GM12878 (cell line): Measurements from ENCODE around the gene B4GALT3. TPM values are rescaled to one million over a fixed set of nuclear protein-coding genes. Genes with fewer than 3 reads are reported as not detected.

ENCODE experiments used
- ATAC-seq: fragments of 200-7000 bp; cut with Tn5 transposase; 3 replicates; pipeline ENCODE4 v1.9.1; 2020; ENCODE audit warnings: mild to moderate bottlenecking, moderate library complexity
- BruUV-seq: library from RNA; stranded (reverse); fragments of 400-500 nt; replicated peaks from 2 replicates; lab custom pipeline; 2021; lab: Mats Ljungman, UMichigan
- CTCF ChIA-PET: fragments of 300-600 bp; sonication (Branson Sonifier 250); formaldehyde crosslinking; extraction: SDS; loops from one replicate; lab custom pipeline; 2021; ENCODE audit warnings: inconsistent platforms; lab: Yijun Ruan, JAX
- POLR2A ChIA-PET: fragments of 350-600 bp; formaldehyde crosslinking; extraction: SDS; loops from one replicate; lab custom pipeline; 2021; ENCODE audit warnings: inconsistent platforms; lab: Charles Lee
- RAD21 ChIA-PET: fragments of 300-600 bp; sonication (Branson Sonifier 250); formaldehyde crosslinking; loops from one replicate; lab custom pipeline; 2023; ENCODE audit warnings: antibody characterized with exemption; ENCODE audit not compliant: unreplicated experiment; lab: Charles Lee
- SMC1A ChIA-PET: fragments of 300-600 bp; sonication (Branson Sonifier 250); formaldehyde crosslinking; loops from one replicate; lab custom pipeline; 2023; ENCODE audit not compliant: unreplicated experiment, uncharacterized antibody; lab: Charles Lee
- DNase-seq: peaks from one replicate; pipeline ENCODE4 v3.0.0-alpha.2; 2011; ENCODE audit warnings: low read depth, low spot score
- FAIRE-seq: peaks from 3 replicates; lab custom pipeline; 2011; peaks lifted over from hg19 to GRCh38; lab: Jason Lieb, UNC
- H2AFZ ChIP-seq: 2 replicates; pipeline ENCODE4 v1.6.0; 2011; ENCODE audit warnings: low read depth, low read length, control low read depth; ENCODE audit not compliant: control insufficient read depth
- H3K27ac ChIP-seq: 2 replicates; pipeline ENCODE4 v1.5.1; 2011; ENCODE audit warnings: control low read depth; ENCODE audit not compliant: control insufficient read depth, insufficient read depth
- H3K27me3 ChIP-seq, 2 experiments: replicated peaks in 1 of 2; 2 replicates each; pipeline versions ENCODE4 v1.6.0 to v1.6.1; 2011; ENCODE audit warnings: low read length in 1 of 2; ENCODE audit not compliant: control insufficient read depth in 2 of 2, insufficient read depth in 2 of 2
- H3K36me3 ChIP-seq, 2 experiments: 2 replicates each; pipeline ENCODE4 v1.5.1; 2011; ENCODE audit warnings: low read length in 1 of 2; ENCODE audit not compliant: control insufficient read depth in 2 of 2, insufficient read depth in 2 of 2
- H3K4me1 ChIP-seq: 2 replicates; pipeline ENCODE4 v1.6.1; 2011; ENCODE audit warnings: mild to moderate bottlenecking, low read length, moderate library complexity, mixed read lengths; ENCODE audit not compliant: control insufficient read depth, insufficient read depth
- H3K4me2 ChIP-seq: 2 replicates; pipeline ENCODE4 v1.6.0; 2011; ENCODE audit warnings: control low read depth; ENCODE audit not compliant: control insufficient read depth, insufficient read depth
- H3K4me3 ChIP-seq: fragments of 200-600 bp; sonication (generic); 2 replicates; pipeline ENCODE4 v1.5.1; 2016
- H3K79me2 ChIP-seq: 2 replicates; pipeline ENCODE4 v1.6.0; 2011; ENCODE audit warnings: low read length; ENCODE audit not compliant: control insufficient read depth, insufficient read depth
- H3K9ac ChIP-seq: 2 replicates; pipeline ENCODE4 v1.8.0; 2011; ENCODE audit warnings: low read length, control low read depth, mixed read lengths; ENCODE audit not compliant: control insufficient read depth, insufficient read depth
- H3K9me3 ChIP-seq: replicated peaks from 3 replicates; pipeline ENCODE4 v1.5.1; 2011; ENCODE audit warnings: mild to moderate bottlenecking, low read length; ENCODE audit not compliant: control insufficient read depth, insufficient read depth
- H4K20me1 ChIP-seq: 2 replicates; pipeline ENCODE4 v1.6.0; 2011; ENCODE audit not compliant: control insufficient read depth, insufficient read depth
- BHLHE40 ChIP-seq, 2 experiments: fragments of 450-650 bp in 1 of 2; IDR thresholded peaks; 2 replicates each; pipeline ENCODE4 v1.6.1; 2011 to 2017; ENCODE audit warnings: low read depth in 2 of 2, borderline replicate concordance in 1 of 2, improper control_type of control experiment in 1 of 2, low read length in 1 of 2, mild to moderate bottlenecking in 1 of 2
- IRF5 ChIP-seq: fragments of 450-650 bp; IDR thresholded peaks from 2 replicates; pipeline ENCODE4 v1.6.1; 2017; ENCODE audit warnings: borderline replicate concordance
- KAT2A ChIP-seq: conservative IDR thresholded peaks from 2 replicates; pipeline ENCODE4 v1.6.1; 2011; ENCODE audit warnings: low read depth, low read length; ENCODE audit not compliant: control insufficient read depth
- LARP7 ChIP-seq: fragments of 450-650 bp; IDR thresholded peaks from 2 replicates; pipeline ENCODE4 v1.6.1; 2017; ENCODE audit warnings: mild to moderate bottlenecking
- PAX5 ChIP-seq: IDR thresholded peaks from 2 replicates; pipeline ENCODE4 v1.6.1; 2011; ENCODE audit warnings: low read depth, low read length, borderline replicate concordance
- POLR2A ChIP-seq: IDR thresholded peaks from 2 replicates; pipeline ENCODE4 v1.6.1; 2011; ENCODE audit warnings: low read depth, mild to moderate bottlenecking, low read length
- SIX5 ChIP-seq: IDR thresholded peaks from 2 replicates; pipeline ENCODE4 v1.6.1; 2011; ENCODE audit warnings: mild to moderate bottlenecking, low read depth, low read length, moderate library complexity; ENCODE audit not compliant: severe bottlenecking
- ZNF207 ChIP-seq: fragments of 450-650 bp; IDR thresholded peaks from 2 replicates; pipeline ENCODE4 v1.6.1; 2014; ENCODE audit warnings: antibody characterized with exemption, mild to moderate bottlenecking, borderline replicate concordance
- WGBS: methylation state at CpG from one replicate; pipeline ENCODE4 v1.1.6; 2016; ENCODE audit warnings: low lambda C conversion rate; ENCODE audit not compliant: insufficient replicate concordance, insufficient coverage; ENCODE audit errors: missing lambda C conversion rate; 5-methylcytosine and 5-hydroxymethylcytosine counted together
- in situ Hi-C: fragments of 300-500 bp; cut with MboI; formaldehyde crosslinking; loops from 9 replicates; pipeline ENCODE4 v1.14.3; 2018; ENCODE audit warnings: mixed read lengths
- intact Hi-C: fragments of 100-400 bp; cut with micrococcal nuclease; formaldehyde crosslinking; loops from one replicate; pipeline ENCODE4 v1.14.2; 2022; ENCODE audit not compliant: unreplicated experiment
- polyA plus RNA-seq, 11 experiments: library from polyadenylated mRNA; depleted of rRNA in 4 of 11; unstranded in 6 of 11; stranded (reverse) in 5 of 11; fragments of >200 nt; fragmentation: Nextera tagmentation in 4 of 11; fragmentation: Illumina TruSeq in 1 of 11; extraction: Ambion mirVana in 4 of 11; extraction: Trizol in 1 of 11; gene quantifications; 1 replicate in 1 of 11; 2 replicates in 10 of 11; pipeline versions ENCODE4 v1.2.1 to v1.2.3, GENCODE V29; 2011 to 2016; ENCODE audit warnings: inconsistent platforms in 2 of 11, missing spikeins in 2 of 11, low read depth in 1 of 11
- total RNA-seq, 4 experiments: library from RNA; depleted of rRNA in 3 of 4; stranded (reverse); fragments of >200 nt in 3 of 4; fragmentation: Illumina TruSeq in 1 of 4; extraction: Trizol in 1 of 4; gene quantifications; 2 replicates each; pipeline versions ENCODE4 v1.2.1 to v1.2.3, GENCODE V29; 2013 to 2021
- TF ChIP-seq, protein P1 (sequence below): fragments of 450-650 bp; IDR thresholded peaks from 2 replicates; pipeline ENCODE4 v1.6.1; 2017; ENCODE audit warnings: mild to moderate bottlenecking, moderate library complexity
- TF ChIP-seq, protein P2 (sequence below): IDR thresholded peaks from 2 replicates; pipeline ENCODE4 v1.6.1; 2012; ENCODE audit warnings: mild to moderate bottlenecking, low read depth, low read length
- TF ChIP-seq, protein P3 (sequence below): IDR thresholded peaks from 2 replicates; pipeline ENCODE4 v1.6.1; 2011; ENCODE audit warnings: borderline replicate concordance, low read depth, mild to moderate bottlenecking, moderate library complexity, mixed read lengths, low read length; ENCODE audit not compliant: insufficient read depth; ENCODE audit errors: extremely low read length

B4GALT3 gene
- total and polyA plus RNA-seq, 10 of the 15 experiments (the other 5 are each of a cell fraction or from before 2014, with no cell fraction given): 27.1 to 58.9 (median 42.6) TPM

GRCh38 chr1:161159087-161159912, 18.0 kb downstream of the B4GALT3 start, which contains the start of gene USP21:
Gene USP21 (plus strand): TSS chr1:161159500. CDS start chr1:161160641, 1,141 bp downstream.
- WGBS: 2% methylated on average over 54 of the region's 60 CpGs
- peak; percentile 99 for ATAC-seq
- H3K9ac ChIP-seq: peak within 1 kb of the TSS; percentile 89
- FAIRE-seq: peak; percentile 88
- CTCF ChIA-PET: interaction anchor here (0.9 to 1.3 kb wide), 5 partner anchors 9 to 225 kb away, joined by 3 to 7 read pairs (median 4); partner anchors contain the start of gene B4GALT3
- peaks cover 17% of the 10 kb centered on the region for H3K79me2 ChIP-seq
- POLR2A ChIA-PET: interaction anchor here (1.0 to 2.2 kb wide), 3 partner anchors 8 to 26 kb away, joined by 4 to 8 read pairs (median 5); no protein-coding TSS in a partner anchor
- peaks cover 0 to 12% of the 10 kb centered on the region in 2 experiments for H3K36me3 ChIP-seq
- H3K4me1 ChIP-seq: peaks cover 17% of the 10 kb centered on the region
- intact Hi-C loops: no loop called here
- no peaks in the 10 kb centered on the region for H3K27me3 ChIP-seq
- in situ Hi-C loops: no loop called here
- no TSS peak for BruUV-seq
- H3K4me3 ChIP-seq: peak within 1 kb of the TSS; percentile 83
- peak; percentile 62 for DNase-seq
- H2AFZ ChIP-seq: peak within 1 kb of the TSS; percentile 82
- no peaks in the 10 kb centered on the region for H4K20me1 ChIP-seq
- peak within 1 kb of the TSS; percentile 97 for H3K4me2 ChIP-seq
- SMC1A ChIA-PET: interaction anchor here (0.6 to 1.4 kb wide), 2 partner anchors 30 to 226 kb away, joined by 3 read pairs; no protein-coding TSS in a partner anchor
- H3K9me3 ChIP-seq: no peaks in the 10 kb centered on the region
- H3K27ac ChIP-seq: peak within 1 kb of the TSS; percentile 68
- RAD21 ChIA-PET: no interaction called here
- TF ChIP-seq, protein P1, sequence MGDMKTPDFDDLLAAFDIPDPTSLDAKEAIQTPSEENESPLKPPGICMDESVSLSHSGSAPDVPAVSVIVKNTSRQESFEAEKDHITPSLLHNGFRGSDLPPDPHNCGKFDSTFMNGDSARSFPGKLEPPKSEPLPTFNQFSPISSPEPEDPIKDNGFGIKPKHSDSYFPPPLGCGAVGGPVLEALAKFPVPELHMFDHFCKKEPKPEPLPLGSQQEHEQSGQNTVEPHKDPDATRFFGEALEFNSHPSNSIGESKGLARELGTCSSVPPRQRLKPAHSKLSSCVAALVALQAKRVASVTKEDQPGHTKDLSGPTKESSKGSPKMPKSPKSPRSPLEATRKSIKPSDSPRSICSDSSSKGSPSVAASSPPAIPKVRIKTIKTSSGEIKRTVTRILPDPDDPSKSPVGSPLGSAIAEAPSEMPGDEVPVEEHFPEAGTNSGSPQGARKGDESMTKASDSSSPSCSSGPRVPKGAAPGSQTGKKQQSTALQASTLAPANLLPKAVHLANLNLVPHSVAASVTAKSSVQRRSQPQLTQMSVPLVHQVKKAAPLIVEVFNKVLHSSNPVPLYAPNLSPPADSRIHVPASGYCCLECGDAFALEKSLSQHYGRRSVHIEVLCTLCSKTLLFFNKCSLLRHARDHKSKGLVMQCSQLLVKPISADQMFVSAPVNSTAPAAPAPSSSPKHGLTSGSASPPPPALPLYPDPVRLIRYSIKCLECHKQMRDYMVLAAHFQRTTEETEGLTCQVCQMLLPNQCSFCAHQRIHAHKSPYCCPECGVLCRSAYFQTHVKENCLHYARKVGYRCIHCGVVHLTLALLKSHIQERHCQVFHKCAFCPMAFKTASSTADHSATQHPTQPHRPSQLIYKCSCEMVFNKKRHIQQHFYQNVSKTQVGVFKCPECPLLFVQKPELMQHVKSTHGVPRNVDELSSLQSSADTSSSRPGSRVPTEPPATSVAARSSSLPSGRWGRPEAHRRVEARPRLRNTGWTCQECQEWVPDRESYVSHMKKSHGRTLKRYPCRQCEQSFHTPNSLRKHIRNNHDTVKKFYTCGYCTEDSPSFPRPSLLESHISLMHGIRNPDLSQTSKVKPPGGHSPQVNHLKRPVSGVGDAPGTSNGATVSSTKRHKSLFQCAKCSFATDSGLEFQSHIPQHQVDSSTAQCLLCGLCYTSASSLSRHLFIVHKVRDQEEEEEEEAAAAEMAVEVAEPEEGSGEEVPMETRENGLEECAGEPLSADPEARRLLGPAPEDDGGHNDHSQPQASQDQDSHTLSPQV: no peak
- TF ChIP-seq SIX5 (peak; percentile 66), POLR2A (peak; percentile 82), ZNF207 (no peak), IRF5 (no peak), PAX5 (no peak), KAT2A (no peak), LARP7 (no peak), BHLHE40 (IDR thresholded peaks at IDR 0.05; ENCODE audit: borderline replicate concordance in 1 of 2, low read depth in 2 of 2, low read length in 1 of 2) (0 out of 4 replicates have a peak, but pooled peaks of 1 of the 2 experiments have one; percentile 8)
- TF ChIP-seq, protein P2, sequence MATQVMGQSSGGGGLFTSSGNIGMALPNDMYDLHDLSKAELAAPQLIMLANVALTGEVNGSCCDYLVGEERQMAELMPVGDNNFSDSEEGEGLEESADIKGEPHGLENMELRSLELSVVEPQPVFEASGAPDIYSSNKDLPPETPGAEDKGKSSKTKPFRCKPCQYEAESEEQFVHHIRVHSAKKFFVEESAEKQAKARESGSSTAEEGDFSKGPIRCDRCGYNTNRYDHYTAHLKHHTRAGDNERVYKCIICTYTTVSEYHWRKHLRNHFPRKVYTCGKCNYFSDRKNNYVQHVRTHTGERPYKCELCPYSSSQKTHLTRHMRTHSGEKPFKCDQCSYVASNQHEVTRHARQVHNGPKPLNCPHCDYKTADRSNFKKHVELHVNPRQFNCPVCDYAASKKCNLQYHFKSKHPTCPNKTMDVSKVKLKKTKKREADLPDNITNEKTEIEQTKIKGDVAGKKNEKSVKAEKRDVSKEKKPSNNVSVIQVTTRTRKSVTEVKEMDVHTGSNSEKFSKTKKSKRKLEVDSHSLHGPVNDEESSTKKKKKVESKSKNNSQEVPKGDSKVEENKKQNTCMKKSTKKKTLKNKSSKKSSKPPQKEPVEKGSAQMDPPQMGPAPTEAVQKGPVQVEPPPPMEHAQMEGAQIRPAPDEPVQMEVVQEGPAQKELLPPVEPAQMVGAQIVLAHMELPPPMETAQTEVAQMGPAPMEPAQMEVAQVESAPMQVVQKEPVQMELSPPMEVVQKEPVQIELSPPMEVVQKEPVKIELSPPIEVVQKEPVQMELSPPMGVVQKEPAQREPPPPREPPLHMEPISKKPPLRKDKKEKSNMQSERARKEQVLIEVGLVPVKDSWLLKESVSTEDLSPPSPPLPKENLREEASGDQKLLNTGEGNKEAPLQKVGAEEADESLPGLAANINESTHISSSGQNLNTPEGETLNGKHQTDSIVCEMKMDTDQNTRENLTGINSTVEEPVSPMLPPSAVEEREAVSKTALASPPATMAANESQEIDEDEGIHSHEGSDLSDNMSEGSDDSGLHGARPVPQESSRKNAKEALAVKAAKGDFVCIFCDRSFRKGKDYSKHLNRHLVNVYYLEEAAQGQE: no peak
- TF ChIP-seq, protein P3, sequence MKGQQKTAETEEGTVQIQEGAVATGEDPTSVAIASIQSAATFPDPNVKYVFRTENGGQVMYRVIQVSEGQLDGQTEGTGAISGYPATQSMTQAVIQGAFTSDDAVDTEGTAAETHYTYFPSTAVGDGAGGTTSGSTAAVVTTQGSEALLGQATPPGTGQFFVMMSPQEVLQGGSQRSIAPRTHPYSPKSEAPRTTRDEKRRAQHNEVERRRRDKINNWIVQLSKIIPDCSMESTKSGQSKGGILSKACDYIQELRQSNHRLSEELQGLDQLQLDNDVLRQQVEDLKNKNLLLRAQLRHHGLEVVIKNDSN: no peak
